ENCODE data around the gene TMEM63A.

TMEM63A gene

DNA sequence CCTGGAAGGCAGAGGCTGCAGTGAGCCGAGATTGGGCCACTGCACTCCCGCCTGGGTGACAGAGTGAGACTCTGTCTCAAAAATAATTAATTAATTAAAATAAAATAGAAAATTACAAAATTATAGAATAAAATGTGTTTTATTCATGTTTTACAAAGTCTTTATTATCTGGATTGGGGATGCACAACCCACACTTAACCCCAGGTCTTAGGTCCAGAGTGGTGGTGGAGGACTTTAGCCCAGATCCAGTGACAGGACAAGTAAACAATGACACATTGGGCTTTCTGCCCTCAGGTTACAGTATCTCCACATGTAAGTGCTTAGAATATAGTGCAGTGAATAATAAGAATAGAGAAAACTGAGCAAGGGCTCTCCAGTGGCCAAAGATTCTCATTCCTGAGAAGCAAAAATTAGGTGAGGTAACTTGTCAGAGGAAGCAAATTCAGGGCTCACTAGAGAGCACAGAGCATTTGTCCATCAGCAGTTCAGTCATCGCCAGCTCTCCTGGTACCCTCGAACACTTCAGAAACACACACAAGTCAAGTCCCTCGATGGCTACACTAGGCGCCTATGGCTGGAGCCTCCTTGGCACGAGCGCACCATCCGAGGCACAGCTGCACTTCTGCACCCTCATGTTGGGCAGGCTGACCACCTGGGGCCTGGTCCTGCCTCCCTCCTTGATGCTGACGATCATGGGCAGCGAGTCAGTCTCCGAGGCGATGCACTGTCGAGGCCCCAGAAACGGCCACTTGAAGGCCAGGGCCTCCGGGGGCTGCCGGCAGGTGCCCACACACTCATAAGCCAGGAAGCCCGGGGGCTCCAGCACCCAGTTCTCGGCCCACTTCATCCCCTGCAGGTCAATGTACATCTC is 4.2 kb upstream of the TMEM63A start:
- no peak overlapping the region for H3K4me3 ChIP-seq (ENCODE audit: low read depth, low read length)

DNA sequence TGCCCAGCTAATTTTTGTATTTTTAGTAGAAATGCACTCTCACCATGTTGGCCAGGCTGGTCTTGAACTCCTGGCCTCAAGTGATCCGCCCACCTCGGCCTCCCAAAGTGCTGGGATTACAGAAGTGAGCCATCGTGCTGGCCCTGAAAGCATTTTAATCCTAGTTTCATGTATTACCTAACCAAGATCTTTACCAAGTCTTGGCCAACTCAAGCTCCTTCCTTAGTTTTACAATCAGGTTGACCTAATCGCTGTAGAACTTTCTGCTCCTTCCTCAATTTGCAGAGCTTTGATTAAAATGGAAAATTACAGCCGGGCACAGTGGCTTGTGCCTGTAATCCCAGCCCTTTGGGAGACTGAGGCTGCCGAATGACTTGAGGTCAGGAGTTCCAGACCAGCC is 3.2 kb upstream of the TMEM63A start:
- no peak overlapping the region for H3K4me3 ChIP-seq (ENCODE audit: low read depth, low read length)

DNA sequence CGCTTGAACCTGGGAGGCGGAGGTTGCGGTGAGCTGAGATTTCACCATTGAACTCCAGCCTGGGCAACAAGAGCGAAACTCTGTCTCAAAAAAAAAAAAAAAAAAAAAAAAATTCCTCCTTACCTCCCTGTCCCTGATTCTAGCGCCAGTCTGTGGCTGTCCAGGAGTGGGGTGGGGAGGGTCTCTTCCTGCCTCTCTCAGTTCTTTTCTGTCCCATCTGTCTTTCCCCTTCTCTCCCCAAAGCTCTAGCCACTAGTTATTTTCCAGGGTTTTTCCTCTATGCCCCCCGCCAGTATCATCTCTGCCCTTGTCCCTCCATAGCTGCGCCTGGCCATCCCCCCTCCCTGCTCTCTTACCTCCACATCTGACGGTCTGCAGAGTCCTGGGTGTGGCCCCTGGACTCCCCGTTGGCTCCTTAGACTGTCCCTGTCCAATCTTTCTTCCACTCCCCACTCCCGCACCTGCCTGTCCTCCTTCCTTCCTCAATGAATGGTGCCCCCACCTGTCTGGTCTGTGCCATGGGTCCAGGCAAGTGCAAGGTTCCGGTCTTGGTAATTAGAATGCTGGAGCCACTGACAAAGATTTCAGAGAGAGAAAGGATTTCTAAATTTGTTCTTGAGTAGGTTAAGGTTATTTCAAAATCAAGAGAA is 1.6 kb upstream of the TMEM63A start:
- no peak overlapping the region for H3K4me3 ChIP-seq (ENCODE audit: low read depth, low read length)

DNA sequence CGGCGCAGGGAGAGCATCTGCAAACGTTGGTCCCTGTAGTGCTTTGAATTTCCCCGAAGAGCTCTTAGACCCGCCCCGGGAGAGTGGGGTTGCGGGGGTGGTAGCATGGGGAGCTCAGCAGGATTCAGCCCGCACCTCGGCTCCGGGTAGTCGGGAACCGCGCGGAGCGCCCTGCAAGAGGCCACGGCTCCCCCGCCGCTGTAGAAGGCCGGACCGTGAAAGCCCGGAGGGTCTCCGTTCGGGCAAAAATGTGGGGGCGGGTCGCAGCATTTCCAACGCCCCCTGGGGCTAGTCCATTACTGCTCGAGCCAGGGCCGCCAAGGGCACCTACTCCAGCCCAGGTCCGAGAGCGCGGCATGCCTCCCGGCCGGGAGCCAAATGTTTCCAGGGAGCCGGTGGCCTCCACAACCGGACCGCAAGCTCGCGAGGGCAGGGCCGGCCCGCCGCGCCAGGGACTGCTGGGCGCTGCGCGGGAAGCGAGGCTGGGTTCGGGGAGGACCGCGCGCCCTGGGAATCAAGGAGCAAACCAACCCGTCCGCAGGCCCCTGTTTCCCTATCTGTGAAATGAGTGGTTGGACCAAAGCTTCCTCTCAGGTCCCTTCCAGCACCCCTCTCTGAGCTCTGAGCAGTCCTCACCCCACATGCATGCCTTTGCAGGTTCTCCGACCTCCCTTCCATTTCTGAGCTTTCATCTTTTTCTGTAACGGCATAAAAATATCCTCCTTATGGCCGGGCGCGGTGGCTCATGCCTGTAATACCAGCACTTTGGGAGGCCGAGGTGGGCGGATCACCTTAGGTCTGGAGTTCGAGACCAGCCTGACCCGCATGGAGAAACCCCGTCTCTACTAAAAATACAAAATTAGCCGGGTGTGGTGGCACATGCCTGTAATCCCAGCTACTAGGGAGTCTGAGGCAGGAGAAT is 775 bp upstream of the TMEM63A start:
- H3K4me3 ChIP-seq (ENCODE audit: low read depth, low read length), result peak overlapping the region; percentile 79

DNA sequence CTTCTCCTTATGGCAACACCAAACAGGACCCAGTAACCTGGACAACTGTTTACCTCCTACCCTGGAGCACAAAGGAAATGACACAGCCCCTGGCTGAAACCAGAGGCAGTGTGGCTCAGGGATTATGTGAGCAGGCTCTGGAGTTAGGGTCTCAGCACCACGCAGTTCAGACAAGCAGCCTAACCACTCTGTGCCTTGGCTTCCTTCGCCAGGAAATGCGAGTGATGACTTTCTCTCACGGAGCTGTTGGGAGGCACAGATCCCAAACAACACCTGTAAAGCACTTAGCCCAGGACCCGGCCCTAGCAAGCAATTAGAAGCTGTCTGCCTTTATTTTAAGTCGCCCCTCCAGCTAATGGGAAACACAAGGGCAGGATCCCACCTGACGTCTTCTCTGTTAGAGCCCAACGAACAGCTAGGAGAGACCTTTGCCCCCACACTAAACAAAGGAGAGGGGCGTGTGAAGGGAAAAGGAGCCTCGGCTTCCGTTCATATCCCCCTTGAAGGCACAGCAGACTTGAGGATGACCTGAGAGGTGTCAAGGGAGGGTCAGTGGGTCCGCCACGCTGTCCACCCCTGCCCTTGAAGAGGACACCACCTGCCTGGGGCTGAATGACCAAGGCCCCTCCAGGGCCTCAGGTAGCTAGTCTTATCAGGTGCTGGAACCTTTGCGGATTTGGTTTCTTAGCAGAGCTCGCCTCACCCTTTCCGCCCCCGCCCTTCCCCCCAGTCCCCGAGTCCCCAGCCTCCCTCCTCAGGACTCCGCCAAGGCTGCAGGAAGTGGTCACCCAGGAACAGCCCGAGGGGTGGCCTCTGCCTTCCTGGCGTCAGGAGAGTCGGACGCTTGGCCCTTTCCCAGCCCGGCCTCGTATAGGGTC is 860 bp downstream of the TMEM63A start:
- peak overlapping the region; percentile 79 for H3K4me3 ChIP-seq (ENCODE audit: low read depth, low read length)

DNA sequence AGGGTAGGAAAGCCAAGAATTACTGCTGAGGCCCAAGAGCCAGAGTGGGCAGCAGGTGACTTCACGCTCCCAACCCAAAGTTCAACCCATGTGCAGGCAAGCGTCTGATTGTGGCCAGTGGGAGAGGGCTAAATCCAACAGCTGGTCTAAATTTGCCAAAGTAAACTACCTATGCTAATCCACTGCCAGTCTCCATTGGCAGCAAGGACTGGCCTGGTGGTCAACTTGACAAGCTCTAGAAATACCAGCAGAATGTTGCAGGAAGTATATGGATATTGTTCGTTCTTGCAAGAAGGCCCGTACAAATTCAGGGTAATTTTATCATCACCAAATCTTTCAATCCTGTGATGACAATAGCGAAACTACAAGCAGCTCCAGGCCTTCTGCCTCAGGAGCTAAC is 1.5 kb downstream of the TMEM63A start:
- peak overlapping the region; percentile 17 for H3K4me3 ChIP-seq (ENCODE audit: low read depth, low read length)

DNA sequence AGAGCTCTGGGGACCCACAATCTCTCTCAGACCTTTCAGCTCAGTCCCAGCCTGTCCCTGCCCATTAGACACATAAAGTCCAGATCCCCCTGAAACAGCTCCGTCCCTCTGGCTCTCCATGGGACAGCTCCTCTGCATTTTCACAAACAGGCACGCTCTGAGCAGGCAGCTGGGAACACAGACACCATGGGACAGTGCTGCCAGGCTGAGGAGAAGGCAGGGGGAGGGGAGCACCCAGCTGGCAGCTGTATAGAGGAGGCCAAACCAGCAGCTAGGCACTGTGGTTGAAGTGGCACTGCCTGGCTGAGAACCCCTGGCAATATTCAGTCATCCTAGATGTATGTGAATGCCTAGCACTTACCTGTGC is 2.0 kb downstream of the TMEM63A start:
- H3K4me3 ChIP-seq (ENCODE audit: low read depth, low read length), result peak overlapping the region; percentile 17

DNA sequence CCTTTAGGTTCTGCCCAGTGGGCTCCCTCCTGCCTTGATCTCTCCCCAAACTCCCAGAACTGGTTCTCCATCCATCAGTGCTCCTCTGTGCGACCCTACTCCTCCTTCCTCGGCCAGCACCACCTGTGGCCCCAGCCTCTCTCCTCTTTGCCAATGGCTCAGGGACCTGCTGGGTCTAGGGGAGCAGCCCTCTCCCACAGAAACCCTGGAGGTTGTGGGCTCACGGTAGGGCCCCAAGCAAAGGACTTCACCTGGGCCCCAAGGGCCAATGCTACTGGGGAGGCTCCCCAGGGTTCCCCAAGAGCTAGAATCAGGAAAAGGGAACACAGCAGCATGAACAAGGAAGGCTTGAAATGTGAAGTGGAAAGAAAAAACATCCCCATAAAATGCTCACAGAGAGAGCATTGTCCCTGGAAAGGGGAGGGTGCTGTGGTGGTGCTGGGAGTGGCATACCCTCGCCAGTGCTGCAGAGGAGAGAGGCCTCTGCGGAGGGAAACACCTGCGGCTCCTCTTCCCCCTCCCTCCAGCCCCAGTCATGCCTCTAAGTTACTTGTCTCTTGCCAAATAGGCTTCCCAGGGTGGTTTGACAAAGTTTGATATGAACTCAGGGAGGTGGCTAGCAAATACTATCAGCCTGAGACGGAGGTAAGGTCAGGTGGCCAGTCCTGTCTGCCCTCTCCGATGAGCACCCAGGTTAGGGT is 2.5 kb downstream of the TMEM63A start:
- H3K4me3 ChIP-seq (ENCODE audit: low read depth, low read length), result peak overlapping the region; percentile 4

DNA sequence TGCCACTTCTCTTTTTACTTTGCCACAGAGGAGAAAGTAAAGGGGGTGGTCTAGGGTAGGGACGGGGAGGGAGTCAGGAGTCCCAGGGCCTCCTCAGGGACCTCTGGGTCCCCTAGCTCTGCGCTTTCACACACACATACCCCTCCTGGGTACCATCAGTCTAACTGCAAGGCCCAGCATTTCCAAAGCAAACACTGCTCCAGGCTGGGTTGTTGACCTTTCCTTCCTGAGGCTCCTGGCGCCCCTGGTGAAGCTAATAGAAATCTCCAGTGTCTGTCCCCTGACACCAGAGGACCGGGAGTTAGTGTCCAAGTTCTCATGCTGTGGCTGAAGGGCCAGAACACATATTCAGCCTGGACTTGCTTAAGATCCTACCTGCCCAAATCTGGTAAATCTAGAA is 3.9 kb downstream of the TMEM63A start:
- no peak overlapping the region for H3K4me3 ChIP-seq (ENCODE audit: low read depth, low read length)

DNA sequence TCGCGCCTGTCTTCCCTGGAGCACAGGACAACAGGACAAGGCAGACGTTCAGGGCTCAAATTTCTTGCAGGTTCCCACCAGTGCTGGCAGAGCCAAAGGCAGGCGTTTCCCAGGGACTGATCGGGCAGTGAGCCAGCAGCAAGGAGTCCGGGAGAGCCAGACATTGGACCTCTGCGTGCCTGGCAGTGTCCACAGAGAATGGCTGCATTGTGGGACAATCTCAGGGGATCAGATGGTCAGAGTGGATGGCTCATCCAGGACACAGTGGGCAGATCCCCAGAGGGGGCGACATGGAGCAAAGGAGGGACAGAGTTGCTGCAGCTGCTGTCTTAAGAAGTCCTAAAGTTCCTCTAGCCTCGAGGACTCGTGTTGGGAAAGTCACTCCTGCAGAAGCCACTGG is 4.6 kb downstream of the TMEM63A start:
- H3K4me3 ChIP-seq (ENCODE audit: low read depth, low read length), result no peak overlapping the region

DNA sequence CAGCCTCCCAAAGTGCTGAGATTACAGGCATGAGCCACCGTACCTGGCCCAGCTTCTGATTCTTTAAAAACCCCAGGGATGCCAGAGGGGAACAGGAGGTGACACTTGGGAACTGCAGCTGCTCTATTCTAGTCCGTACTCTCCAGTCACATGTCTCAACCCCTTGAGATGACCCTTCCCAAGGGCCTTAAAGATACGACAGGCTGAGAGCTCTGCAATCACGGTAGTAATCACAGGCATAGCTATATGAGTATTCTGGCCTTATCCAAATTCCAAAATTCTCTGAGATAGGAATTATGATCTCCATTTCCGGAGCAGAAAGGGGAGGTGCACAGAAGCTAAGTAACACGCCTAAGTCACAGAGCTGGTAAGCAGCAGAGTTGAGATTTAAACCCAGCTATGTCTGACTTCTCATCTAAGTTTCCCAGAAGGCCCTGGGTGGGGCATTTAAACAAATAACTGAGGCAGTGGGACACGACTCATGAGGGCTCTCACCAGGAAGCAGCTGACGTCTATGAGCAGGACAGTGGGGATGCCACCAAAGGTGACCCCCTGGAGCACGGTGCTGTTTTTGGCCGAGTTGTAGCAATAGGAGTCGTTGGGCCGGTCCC is 5.2 kb downstream of the TMEM63A start:
- no peak overlapping the region for H3K4me3 ChIP-seq (ENCODE audit: low read depth, low read length)

DNA sequence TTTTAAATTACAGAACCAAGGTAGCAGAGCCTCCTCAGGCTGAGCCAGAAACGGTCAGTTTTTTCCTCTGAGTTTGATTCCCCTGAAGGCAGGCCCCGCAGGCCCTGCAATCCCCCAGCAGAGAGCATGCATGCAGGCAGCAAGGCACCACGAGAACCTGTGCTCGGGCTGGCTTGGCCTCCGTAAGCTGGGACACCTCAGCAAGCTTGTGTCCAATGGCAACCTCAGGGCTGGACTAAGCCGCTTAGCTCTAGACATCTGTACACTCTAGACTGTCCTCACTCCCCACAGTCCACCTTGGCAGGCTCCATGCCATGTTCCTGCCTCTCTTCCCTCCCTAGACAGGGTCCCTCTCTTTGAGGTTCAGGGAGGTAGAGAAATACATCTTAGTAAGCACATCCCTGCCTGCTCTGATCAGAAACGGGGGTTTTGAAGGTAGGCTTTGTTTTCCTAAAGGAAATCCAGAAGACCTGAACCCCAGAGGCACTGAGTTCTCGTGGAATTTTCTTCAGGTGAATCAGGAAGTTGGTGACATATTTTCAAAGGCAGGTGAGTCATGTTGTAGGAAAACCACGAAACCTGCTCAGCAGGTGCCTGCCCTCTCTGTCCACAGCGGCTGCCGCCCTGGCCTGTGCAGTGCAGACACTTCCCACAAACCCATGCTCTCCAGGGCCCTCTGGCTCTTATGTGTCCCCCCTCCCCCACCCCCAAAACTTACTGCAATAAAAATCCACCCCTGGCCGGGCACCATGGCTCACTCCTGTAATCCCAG is 7.0 kb downstream of the TMEM63A start:
- no peak overlapping the region for H3K4me3 ChIP-seq (ENCODE audit: low read depth, low read length)

DNA sequence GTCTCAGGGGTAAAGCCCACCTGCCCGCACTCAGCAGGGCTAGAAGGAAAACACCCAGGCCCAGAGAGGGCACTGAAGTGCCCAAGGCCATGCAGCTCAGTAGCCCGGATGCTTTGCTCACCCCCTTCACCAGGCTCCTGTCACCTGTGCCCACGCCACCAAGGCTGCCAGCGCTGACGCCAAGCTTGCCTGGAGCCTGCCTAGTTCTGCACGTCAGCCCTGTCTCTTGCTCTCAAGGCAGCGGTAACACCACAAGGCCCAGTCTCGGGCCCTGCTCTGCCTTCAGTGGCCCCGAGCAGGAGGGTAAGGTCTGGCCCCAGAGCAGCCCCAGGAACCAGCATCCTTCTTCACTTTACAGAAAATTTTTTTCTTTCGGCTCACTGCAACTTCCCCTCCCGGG is 7.7 kb downstream of the TMEM63A start:
- no peak overlapping the region for H3K4me3 ChIP-seq (ENCODE audit: low read depth, low read length)

DNA sequence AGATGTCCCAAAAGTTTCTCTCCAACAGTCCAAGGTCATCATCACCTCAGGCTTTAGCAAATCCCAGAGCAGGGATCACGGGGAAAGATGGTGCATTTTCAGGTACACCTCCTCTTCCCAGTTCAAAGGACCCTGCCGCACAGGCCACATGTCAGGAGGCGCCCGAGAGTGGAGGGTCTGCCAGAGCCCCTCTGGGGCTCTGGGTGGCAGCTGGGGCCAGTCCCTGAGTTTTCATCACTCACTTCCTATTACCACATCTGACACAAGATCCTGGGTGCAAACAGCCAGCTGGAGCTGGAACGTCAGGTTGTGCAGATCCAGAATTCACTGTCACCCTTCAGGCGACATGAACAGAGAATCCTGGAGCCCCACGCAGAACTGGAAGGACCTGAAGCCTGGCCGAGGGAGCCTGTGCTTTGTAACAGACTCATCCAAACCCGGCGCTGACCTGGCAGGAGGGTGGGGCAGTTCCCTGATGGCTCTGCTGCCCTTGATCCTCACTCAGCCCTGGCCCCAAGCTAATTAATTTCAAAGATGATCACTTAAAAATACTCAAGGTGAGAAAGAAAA is 8.8 kb downstream of the TMEM63A start:
- H3K4me3 ChIP-seq (ENCODE audit: low read depth, low read length), result no peak overlapping the region

DNA sequence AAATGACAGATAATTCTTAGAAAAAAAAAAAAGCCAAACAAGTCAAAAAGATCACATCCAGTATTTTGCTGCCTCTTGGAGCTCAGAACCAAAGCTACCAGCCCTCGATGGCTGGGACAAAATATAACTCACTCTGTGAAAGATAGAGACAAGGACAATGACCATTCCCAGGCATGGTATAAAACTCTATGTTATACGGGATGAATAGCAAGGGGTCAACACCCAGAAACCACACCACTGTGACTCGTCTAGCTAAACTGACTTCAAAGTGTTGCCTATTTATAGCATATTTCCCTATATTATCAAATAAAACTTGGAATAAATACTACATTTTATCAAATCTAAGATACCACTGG is 10.1 kb downstream of the TMEM63A start:
- H3K4me3 ChIP-seq (ENCODE audit: low read depth, low read length), result no peak overlapping the region

DNA sequence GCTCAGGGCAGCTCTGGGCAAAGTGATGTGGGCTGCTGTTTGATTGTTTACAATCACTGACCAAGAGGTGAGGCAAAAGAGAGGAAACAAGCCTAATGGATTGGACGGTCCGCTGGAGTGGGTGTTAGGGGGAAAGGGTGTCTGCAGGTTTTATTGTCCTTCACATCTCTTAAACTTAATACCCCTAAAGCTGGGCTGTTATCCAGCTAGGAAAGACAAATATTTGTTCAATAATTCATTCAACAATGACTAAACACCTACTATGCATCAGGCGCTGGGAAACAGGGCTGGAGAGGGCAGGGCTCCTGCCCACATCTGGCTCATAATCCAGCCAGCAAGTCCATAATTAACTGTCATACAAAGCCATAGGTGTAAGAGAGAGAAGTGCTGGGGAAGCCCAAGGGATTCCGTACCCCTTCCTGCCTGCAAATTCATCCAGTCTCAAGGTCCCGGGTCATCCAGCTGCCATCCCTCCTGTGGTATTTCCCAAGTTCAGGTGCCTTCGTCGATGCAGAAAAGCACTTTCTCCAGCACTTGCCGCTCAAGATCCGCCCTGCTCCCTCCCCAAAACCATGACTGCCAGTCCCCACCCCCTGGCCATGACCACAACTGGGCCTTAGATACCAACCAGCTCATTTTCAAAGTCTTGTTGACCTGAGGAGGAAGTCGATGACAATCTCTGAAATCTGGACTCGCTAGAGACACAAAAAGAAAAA is 10.7 kb downstream of the TMEM63A start:
- no peak overlapping the region for H3K4me3 ChIP-seq (ENCODE audit: low read depth, low read length)

DNA sequence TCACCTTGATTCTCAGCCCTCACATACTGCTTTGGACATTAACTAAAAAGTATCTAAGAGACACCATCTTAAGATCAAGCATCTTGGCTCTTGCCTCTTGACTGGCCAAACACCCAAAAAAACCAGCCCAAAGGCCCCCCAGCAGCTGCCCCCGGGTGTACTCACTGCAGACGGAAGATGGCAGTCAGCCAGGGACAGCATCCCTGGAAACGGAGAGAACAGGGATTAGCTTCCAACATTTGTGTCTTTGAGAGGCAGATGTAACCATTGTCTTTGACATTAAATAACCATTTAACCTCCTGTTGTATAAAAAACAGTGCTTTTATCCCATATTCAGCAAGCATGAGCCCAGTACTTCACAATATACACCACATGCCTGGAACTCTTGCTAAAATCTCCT is 11.3 kb downstream of the TMEM63A start:
- H3K4me3 ChIP-seq (ENCODE audit: low read depth, low read length), result no peak overlapping the region
